Measurements from ENCODE around the gene MOB3B.

MOB3B gene

DNA sequence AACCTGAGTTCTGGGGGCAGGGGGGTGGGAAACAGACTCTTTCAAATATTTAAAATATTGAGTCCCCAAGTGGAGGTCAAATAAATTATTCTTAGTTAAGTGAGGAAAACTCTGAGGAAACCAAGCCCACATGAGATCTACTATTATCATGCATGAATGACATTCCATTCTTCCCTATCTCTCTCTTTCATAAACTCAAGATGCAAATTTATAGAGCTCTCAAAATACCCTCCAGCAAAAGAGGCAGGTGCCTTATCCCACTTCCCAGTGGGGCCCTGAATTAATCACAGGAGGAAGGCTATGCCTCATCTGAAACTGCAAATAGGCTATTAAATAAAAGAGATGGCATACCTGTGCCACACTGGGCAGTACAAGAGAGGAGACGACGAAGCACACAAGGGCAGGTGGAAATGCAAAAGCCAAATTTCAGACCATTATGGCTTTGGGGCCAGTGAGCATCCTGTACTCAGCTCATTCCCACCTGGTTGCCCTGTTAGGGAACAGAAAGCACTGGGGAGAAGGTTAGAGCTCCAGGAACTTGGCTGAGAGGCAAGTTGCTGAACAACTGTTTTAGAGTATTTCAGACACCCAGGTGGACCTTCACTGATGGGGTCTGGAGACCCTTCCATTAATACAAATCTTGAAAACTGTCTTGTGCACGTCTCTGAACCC, 130.5 kb downstream of the MOB3B start:
- no peak for DNase-seq
- no peaks in the 10 kb centered on the region for H3K4me1 ChIP-seq (ENCODE audit: control insufficient read depth, insufficient read depth, low read length, poor library complexity, severe bottlenecking)
- no peaks in the 10 kb centered on the region for H3K36me3 ChIP-seq (ENCODE audit: control insufficient read depth, insufficient read depth, low read length)

DNA sequence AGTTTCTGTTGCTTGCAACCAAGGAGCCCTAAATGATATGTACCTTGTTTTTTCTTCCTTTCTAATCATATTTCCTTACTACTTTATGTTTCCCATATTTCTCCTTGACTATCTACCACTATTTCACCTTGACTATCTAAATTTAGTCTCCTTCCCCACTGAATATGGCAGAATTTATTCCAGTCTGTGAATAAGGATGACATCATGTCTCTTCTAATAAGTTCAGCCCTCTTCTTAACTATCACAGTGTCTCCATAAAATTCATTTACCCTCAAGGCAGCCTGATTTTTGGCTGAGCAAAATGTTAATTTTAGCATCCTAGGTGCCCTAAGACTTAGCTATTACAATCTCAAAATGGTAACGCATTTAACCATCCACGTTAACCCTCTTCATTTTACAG, 133.1 kb downstream of the MOB3B start:
- Histone ChIP-seq H3K4me1 (ENCODE audit: control insufficient read depth, insufficient read depth, low read length, poor library complexity, severe bottlenecking) (no peaks in the 10 kb centered on the region), H3K9me3 (ENCODE audit: control insufficient read depth, low read length) (no peaks in the 10 kb centered on the region), H3K27me3 (replicated peaks; ENCODE audit: control insufficient read depth, insufficient read depth, low read length, poor library complexity, severe bottlenecking) (no peaks in the 10 kb centered on the region)

More for the DNA sequence above, 130.5 kb downstream of the MOB3B start:
- Histone ChIP-seq H3K27me3 (replicated peaks; ENCODE audit: control insufficient read depth, insufficient read depth, low read length, poor library complexity, severe bottlenecking) (no peaks in the 10 kb centered on the region), H3K4me3 (ENCODE audit: insufficient read depth, low read depth, low read length, poor library complexity, severe bottlenecking) (no peak overlapping the region), H3K9me3 (ENCODE audit: control insufficient read depth, low read length) (no peaks in the 10 kb centered on the region), H3K27ac (ENCODE audit: insufficient read depth, low read length, poor library complexity, severe bottlenecking) (no peak overlapping the region)

DNA sequence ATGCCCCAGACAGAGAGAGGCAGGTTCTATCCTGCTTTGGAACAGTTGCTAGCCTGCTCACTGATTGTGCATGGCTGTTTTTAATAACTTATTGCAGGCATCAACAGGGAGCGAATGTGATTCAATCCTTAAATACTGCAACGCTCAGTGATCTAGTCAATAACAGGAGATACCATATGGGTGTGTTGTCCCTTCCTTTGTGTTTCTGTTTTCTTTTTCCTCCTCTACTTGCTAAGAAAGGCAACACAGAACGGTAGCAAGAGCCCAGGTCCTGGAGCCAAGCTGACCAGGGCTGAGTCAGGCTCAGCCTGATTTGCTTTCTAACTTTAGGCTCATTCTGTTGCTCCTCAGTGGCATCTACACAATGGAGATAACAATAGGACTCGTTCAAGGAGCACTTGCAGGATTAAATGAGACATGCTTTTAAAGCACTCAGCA, 134.1 kb downstream of the MOB3B start:
- H3K9me3 ChIP-seq (ENCODE audit: control insufficient read depth, low read length) = no peaks in the 10 kb centered on the region
- H3K27ac ChIP-seq (ENCODE audit: insufficient read depth, low read length, poor library complexity, severe bottlenecking) = no peak overlapping the region
- H3K4me1 ChIP-seq (ENCODE audit: control insufficient read depth, insufficient read depth, low read length, poor library complexity, severe bottlenecking) = no peaks in the 10 kb centered on the region
- H3K36me3 ChIP-seq (ENCODE audit: control insufficient read depth, insufficient read depth, low read length) = no peaks in the 10 kb centered on the region
- H3K27me3 ChIP-seq (replicated peaks; ENCODE audit: control insufficient read depth, insufficient read depth, low read length, poor library complexity, severe bottlenecking) = no peaks in the 10 kb centered on the region
- no peak overlapping the region for H3K4me3 ChIP-seq (ENCODE audit: insufficient read depth, low read depth, low read length, poor library complexity, severe bottlenecking)
- DNase-seq = no peak

More for the DNA sequence above, 133.1 kb downstream of the MOB3B start:
- H3K4me3 ChIP-seq (ENCODE audit: insufficient read depth, low read depth, low read length, poor library complexity, severe bottlenecking) = no peak overlapping the region
- H3K36me3 ChIP-seq (ENCODE audit: control insufficient read depth, insufficient read depth, low read length) = no peaks in the 10 kb centered on the region
- DNase-seq = no peak
- H3K27ac ChIP-seq (ENCODE audit: insufficient read depth, low read length, poor library complexity, severe bottlenecking) = no peak overlapping the region

GRCh38 chr9:27394826-27395201, 134.8 kb downstream of the MOB3B start:
- Histone ChIP-seq H3K36me3 (ENCODE audit: control insufficient read depth, insufficient read depth, low read length) (no peaks in the 10 kb centered on the region), H3K9me3 (ENCODE audit: control insufficient read depth, low read length) (no peaks in the 10 kb centered on the region), H3K4me1 (ENCODE audit: control insufficient read depth, insufficient read depth, low read length, poor library complexity, severe bottlenecking) (no peaks in the 10 kb centered on the region), H3K27ac (ENCODE audit: insufficient read depth, low read length, poor library complexity, severe bottlenecking) (no peak overlapping the region), H3K4me3 (ENCODE audit: insufficient read depth, low read depth, low read length, poor library complexity, severe bottlenecking) (no peak overlapping the region), H3K27me3 (replicated peaks; ENCODE audit: control insufficient read depth, insufficient read depth, low read length, poor library complexity, severe bottlenecking) (no peaks in the 10 kb centered on the region)
- no peak for DNase-seq

GRCh38 chr9:27394154-27394825, 135.3 kb downstream of the MOB3B start:
- Histone ChIP-seq H3K27me3 (replicated peaks; ENCODE audit: control insufficient read depth, insufficient read depth, low read length, poor library complexity, severe bottlenecking) (no peaks in the 10 kb centered on the region), H3K4me3 (ENCODE audit: insufficient read depth, low read depth, low read length, poor library complexity, severe bottlenecking) (no peak overlapping the region), H3K36me3 (ENCODE audit: control insufficient read depth, insufficient read depth, low read length) (no peaks in the 10 kb centered on the region), H3K9me3 (ENCODE audit: control insufficient read depth, low read length) (no peaks in the 10 kb centered on the region), H3K4me1 (ENCODE audit: control insufficient read depth, insufficient read depth, low read length, poor library complexity, severe bottlenecking) (no peaks in the 10 kb centered on the region), H3K27ac (ENCODE audit: insufficient read depth, low read length, poor library complexity, severe bottlenecking) (no peak overlapping the region)
- DNase-seq = no peak

DNA sequence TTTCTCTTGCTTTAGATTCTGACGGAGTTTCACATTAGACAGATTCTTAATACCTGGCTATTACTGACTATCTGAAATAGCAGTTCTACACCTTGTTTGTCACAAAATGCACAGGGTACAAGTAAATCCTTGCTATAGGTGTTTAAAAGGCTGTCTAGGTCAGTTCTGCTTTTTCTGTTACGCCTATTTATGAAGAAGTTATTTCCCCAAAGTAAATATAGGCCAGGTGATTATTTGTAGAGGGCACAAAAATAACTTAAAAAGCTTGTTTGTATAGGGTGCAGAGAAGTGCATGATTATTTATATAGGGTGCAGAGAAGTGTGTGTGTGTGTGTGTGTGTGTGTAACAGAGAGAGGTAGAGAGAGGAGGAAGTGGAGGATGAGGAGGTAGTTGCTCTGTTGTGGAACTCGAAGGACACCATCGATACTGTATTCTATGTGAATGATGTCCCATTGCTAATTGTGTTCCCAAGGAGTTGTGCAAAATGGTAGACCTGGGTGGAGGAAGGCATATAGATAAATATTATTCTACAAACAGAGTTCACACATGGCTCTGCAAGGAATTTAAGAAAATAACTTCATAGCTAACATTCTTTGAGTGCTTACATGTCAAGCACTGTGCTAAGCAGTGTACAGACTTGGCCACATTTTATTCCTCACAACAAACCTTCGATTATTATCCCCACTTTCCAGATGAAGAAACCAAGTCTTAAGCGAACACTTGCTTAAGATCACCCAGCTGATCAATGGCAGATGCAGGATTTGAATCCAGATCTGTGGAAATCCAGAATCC, 136.4 kb downstream of the MOB3B start:
- H3K9me3 ChIP-seq (ENCODE audit: control insufficient read depth, low read length) = no peaks in the 10 kb centered on the region
- no peaks in the 10 kb centered on the region for H3K27me3 ChIP-seq (replicated peaks; ENCODE audit: control insufficient read depth, insufficient read depth, low read length, poor library complexity, severe bottlenecking)
- H3K4me1 ChIP-seq (ENCODE audit: control insufficient read depth, insufficient read depth, low read length, poor library complexity, severe bottlenecking) = no peaks in the 10 kb centered on the region
- DNase-seq = no peak
- no peak overlapping the region for H3K27ac ChIP-seq (ENCODE audit: insufficient read depth, low read length, poor library complexity, severe bottlenecking)
- H3K36me3 ChIP-seq (ENCODE audit: control insufficient read depth, insufficient read depth, low read length) = no peaks in the 10 kb centered on the region
- no peak overlapping the region for H3K4me3 ChIP-seq (ENCODE audit: insufficient read depth, low read depth, low read length, poor library complexity, severe bottlenecking)

DNA sequence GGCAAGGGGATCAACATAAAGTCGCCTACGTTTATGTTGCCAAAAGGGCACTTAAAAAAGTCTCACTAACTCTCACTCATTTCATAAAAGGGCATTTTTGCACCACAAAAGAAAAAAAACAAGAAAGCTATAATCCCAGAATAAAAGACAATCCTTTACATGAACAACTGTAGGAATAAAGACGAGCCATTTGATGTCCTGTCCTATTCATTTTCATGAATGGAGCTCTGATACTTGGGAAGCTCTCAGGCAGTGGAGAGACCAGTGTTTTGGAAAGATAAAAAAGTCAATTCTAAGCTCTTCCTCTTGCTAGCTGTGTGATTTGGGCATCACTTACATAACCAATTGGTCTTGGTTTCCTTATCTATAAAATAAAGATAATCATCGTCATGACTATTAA, 137.2 kb downstream of the MOB3B start:
- Histone ChIP-seq H3K4me3 (ENCODE audit: insufficient read depth, low read depth, low read length, poor library complexity, severe bottlenecking) (no peak overlapping the region), H3K27ac (ENCODE audit: insufficient read depth, low read length, poor library complexity, severe bottlenecking) (no peak overlapping the region), H3K27me3 (replicated peaks; ENCODE audit: control insufficient read depth, insufficient read depth, low read length, poor library complexity, severe bottlenecking) (no peaks in the 10 kb centered on the region), H3K36me3 (ENCODE audit: control insufficient read depth, insufficient read depth, low read length) (no peaks in the 10 kb centered on the region), H3K4me1 (ENCODE audit: control insufficient read depth, insufficient read depth, low read length, poor library complexity, severe bottlenecking) (no peaks in the 10 kb centered on the region), H3K9me3 (ENCODE audit: control insufficient read depth, low read length) (no peaks in the 10 kb centered on the region)
- no peak for DNase-seq

GRCh38 chr9:27391040-27391895, 138.3 kb downstream of the MOB3B start:
- no peaks in the 10 kb centered on the region for H3K4me1 ChIP-seq (ENCODE audit: control insufficient read depth, insufficient read depth, low read length, poor library complexity, severe bottlenecking)
- H3K36me3 ChIP-seq (ENCODE audit: control insufficient read depth, insufficient read depth, low read length) = no peaks in the 10 kb centered on the region
- H3K27ac ChIP-seq (ENCODE audit: insufficient read depth, low read length, poor library complexity, severe bottlenecking) = no peak overlapping the region
- no peak overlapping the region for H3K4me3 ChIP-seq (ENCODE audit: insufficient read depth, low read depth, low read length, poor library complexity, severe bottlenecking)
- no peaks in the 10 kb centered on the region for H3K9me3 ChIP-seq (ENCODE audit: control insufficient read depth, low read length)
- DNase-seq = no peak
- no peaks in the 10 kb centered on the region for H3K27me3 ChIP-seq (replicated peaks; ENCODE audit: control insufficient read depth, insufficient read depth, low read length, poor library complexity, severe bottlenecking)

- Histone ChIP-seq H3K36me3 (ENCODE audit: control insufficient read depth, insufficient read depth, low read length) (no peaks in the 10 kb centered on the region), H3K4me3 (ENCODE audit: insufficient read depth, low read depth, low read length, poor library complexity, severe bottlenecking) (no peak overlapping the region), H3K27ac (ENCODE audit: insufficient read depth, low read length, poor library complexity, severe bottlenecking) (no peak overlapping the region), H3K4me1 (ENCODE audit: control insufficient read depth, insufficient read depth, low read length, poor library complexity, severe bottlenecking) (no peaks in the 10 kb centered on the region), H3K9me3 (ENCODE audit: control insufficient read depth, low read length) (no peaks in the 10 kb centered on the region), H3K27me3 (replicated peaks; ENCODE audit: control insufficient read depth, insufficient read depth, low read length, poor library complexity, severe bottlenecking) (no peaks in the 10 kb centered on the region)
- no peak for DNase-seq
These were observed 141.5 kb downstream of the MOB3B start for GRCh38 chr9:27388150-27388549.
